GM23248 (cell line): ENCODE measurements around the gene GZMB.

Experiments
- EZH2 ChIP-seq: fragments of 200-600 bp; sonication (generic); IDR thresholded peaks from 2 replicates; pipeline ENCODE4 v1.6.1; 2018; ENCODE audit warnings: antibody characterized with exemption, mild to moderate bottlenecking; ENCODE audit not compliant: insufficient read depth, poor library complexity, severe bottlenecking
- EZH2phosphoT487 ChIP-seq: fragments of 200-600 bp; sonication (generic); IDR thresholded peaks from 2 replicates; pipeline ENCODE4 v1.6.1; 2018; ENCODE audit warnings: antibody characterized with exemption, moderate library complexity, mild to moderate bottlenecking, low read depth; ENCODE audit not compliant: insufficient read depth

DNA sequence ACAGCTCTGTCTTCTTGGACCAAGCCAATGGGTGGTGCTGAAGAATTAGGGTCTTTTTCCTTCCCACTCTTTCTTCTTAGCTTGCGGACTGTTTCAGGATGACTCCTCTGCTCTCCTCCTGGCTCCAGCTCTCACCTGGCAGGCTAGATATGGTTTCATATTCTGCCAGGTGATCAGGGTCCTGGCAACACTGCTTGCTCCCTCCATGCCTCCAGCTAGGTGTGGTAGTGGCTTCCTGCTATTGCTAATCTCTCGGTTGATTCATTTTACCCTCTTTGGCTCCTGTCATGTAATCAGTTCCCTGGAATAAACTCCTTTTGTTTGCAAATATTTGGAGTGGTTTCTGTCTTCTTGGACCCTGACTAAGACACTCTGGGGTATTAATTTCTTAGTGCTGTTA, 20.2 kb downstream of the GZMB start:
- TF ChIP-seq EZH2 (no peak), EZH2phosphoT487 (no peak)
